ENCODE measurements around the gene RPRML.

DNA sequence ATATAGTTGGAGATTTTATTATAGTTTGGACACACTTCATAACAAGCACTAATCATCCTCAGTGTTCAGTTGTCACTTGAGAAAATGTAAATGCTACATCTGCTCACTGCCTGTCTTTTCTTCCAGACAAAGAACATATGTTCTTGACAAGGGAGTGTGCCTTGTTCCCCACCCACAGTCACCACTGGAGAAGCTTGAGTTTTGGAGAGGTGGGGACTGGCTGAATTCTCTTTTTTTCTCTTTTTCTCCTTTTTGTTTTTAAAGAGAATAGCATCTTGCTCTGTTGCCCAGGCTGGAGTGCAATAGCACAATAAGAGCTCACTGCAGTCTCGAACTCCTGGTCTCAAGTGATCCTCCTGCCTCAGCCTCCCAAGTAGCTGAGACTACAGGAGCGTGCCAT, 15.5 kb downstream of the RPRML start:
- TF ChIP-seq, protein P1, sequence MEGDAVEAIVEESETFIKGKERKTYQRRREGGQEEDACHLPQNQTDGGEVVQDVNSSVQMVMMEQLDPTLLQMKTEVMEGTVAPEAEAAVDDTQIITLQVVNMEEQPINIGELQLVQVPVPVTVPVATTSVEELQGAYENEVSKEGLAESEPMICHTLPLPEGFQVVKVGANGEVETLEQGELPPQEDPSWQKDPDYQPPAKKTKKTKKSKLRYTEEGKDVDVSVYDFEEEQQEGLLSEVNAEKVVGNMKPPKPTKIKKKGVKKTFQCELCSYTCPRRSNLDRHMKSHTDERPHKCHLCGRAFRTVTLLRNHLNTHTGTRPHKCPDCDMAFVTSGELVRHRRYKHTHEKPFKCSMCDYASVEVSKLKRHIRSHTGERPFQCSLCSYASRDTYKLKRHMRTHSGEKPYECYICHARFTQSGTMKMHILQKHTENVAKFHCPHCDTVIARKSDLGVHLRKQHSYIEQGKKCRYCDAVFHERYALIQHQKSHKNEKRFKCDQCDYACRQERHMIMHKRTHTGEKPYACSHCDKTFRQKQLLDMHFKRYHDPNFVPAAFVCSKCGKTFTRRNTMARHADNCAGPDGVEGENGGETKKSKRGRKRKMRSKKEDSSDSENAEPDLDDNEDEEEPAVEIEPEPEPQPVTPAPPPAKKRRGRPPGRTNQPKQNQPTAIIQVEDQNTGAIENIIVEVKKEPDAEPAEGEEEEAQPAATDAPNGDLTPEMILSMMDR (IDR thresholded peaks at IDR 0.05; ENCODE audit: low read length) = no peak
- TF ChIP-seq EZH2 (optimal IDR thresholded peaks at IDR 0.05; ENCODE audit: low read depth, low read length) (no peak), EZH2phosphoT487 (IDR thresholded peaks at IDR 0.05; ENCODE audit: low read length) (no peak)
